Fibroblast of lung (primary cell): ENCODE measurements around the gene VTI1A. TPM values are rescaled to one million over a fixed set of nuclear protein-coding genes. Genes with fewer than 3 reads are reported as not detected.
"Not testable (repeated sequence)": the region's sequence is repeated elsewhere in the genome, so short reads cannot be mapped to it uniquely, and the experiment has no call there.

Source experiments
- DNase-seq, 2 donors: peaks; one replicate each; pipeline versions ENCODE4 v3.0.0 to v3.0.0-alpha.2; 2010; ENCODE audit warnings: low read depth in 2 of 2
- H2AFZ ChIP-seq: 2 replicates; pipeline ENCODE4 v1.5.1; 2012; ENCODE audit warnings: low read length, control low read depth, inconsistent platforms
- H3K27ac ChIP-seq: 2 replicates; pipeline ENCODE4 v1.5.1; 2011; ENCODE audit warnings: low read length, control low read depth; ENCODE audit not compliant: insufficient read depth
- H3K27me3 ChIP-seq: 2 replicates; pipeline ENCODE4 v1.5.1; 2011; ENCODE audit warnings: mild to moderate bottlenecking, low read length; ENCODE audit not compliant: control insufficient read depth, insufficient read depth
- H3K36me3 ChIP-seq: 2 replicates; pipeline ENCODE4 v1.5.1; 2011; ENCODE audit warnings: low read length; ENCODE audit not compliant: control insufficient read depth, insufficient read depth
- H3K4me1 ChIP-seq: 2 replicates; pipeline ENCODE4 v1.5.1; 2011; ENCODE audit warnings: low read length; ENCODE audit not compliant: control insufficient read depth, insufficient read depth; ENCODE audit errors: extremely low read depth
- H3K4me2 ChIP-seq: 2 replicates; pipeline ENCODE4 v1.5.1; 2011; ENCODE audit warnings: low read length, control low read depth; ENCODE audit not compliant: insufficient read depth; ENCODE audit errors: extremely low read depth
- H3K4me3 ChIP-seq, 4 experiments: fragments of 200-600 bp in 1 of 4; sonication (generic) in 1 of 4; replicated peaks in 1 of 4; 2 replicates each; pipeline ENCODE4 v1.5.1; 2011 to 2016; ENCODE audit warnings: low read length in 4 of 4, low read depth in 3 of 4, mild to moderate bottlenecking in 3 of 4, control low read depth in 2 of 4, inconsistent platforms in 1 of 4, mixed read lengths in 1 of 4; ENCODE audit not compliant: insufficient read depth in 1 of 4; ENCODE audit errors: control extremely low read depth in 1 of 4
- H3K79me2 ChIP-seq: 2 replicates; pipeline ENCODE4 v1.5.1; 2012; ENCODE audit warnings: mild to moderate bottlenecking, low read length, inconsistent platforms; ENCODE audit not compliant: control insufficient read depth, insufficient read depth
- H3K9ac ChIP-seq: 2 replicates; pipeline ENCODE4 v1.5.1; 2011; ENCODE audit warnings: mild to moderate bottlenecking, low read length, control low read depth; ENCODE audit not compliant: insufficient read depth
- H3K9me3 ChIP-seq: 2 replicates; pipeline ENCODE4 v1.5.1; 2012; ENCODE audit warnings: low read depth, low read length; ENCODE audit not compliant: control insufficient read depth, insufficient read depth
- H4K20me1 ChIP-seq: 2 replicates; pipeline ENCODE4 v1.5.1; 2011; ENCODE audit warnings: low read length; ENCODE audit not compliant: control insufficient read depth, insufficient read depth; ENCODE audit errors: extremely low read depth
- EZH2 ChIP-seq: IDR thresholded peaks from 2 replicates; pipeline ENCODE4 v1.5.1; 2012; ENCODE audit warnings: low read length, control low read depth, mild to moderate bottlenecking; ENCODE audit errors: missing control alignments
- polyA plus RNA-seq, 2 donors: library from polyadenylated mRNA; depleted of rRNA in 1 of 2; stranded (reverse) in 1 of 2; unstranded in 1 of 2; fragments of >200 nt; gene quantifications; 2 replicates each; pipeline ENCODE4 v1.2.1, GENCODE V29; 2011 to 2012; ENCODE audit warnings: missing spikeins in 1 of 2
- total RNA-seq: library from RNA; depleted of rRNA; stranded (reverse); fragments of >200 nt; gene quantifications from 2 replicates; pipeline ENCODE4 v1.2.1, GENCODE V29; 2014
- TF ChIP-seq, protein P1 (sequence below), 2 donors: IDR thresholded peaks in 1 of 2; conservative IDR thresholded peaks in 1 of 2; 1 replicate in 1 of 2; 2 replicates in 1 of 2; pipeline ENCODE4 v1.5.1; 2011 to 2012; ENCODE audit warnings: low read length in 2 of 2, control low read depth in 1 of 2, inconsistent platforms in 1 of 2, low read depth in 1 of 2, mild to moderate bottlenecking in 1 of 2

Gene VTI1A
- total and polyA plus RNA-seq, 2 donors (not counting 1 experiment from before 2014, with no cell fraction given) = 19.1 to 30.9 TPM

DNA sequence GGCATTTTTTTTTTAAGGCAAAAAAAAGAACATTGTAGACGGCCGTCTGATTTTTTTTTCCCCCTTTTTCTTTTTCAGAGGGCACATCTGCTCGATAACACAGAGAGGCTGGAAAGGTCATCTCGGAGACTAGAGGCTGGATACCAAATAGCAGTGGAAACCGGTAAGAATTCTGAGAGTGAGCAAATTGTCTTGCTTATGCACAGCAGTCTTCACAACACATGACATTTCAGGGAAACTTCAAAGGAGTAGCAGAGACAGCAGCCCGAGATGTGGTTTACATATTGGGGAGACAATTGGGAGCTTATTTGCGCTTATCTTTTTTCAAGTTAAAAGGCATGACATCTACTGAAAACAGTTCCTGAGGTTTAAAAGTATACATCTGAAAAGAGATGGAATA is 91.2 kb downstream of the VTI1A start:
- Histone ChIP-seq H3K79me2 (no peaks in the 10 kb centered on the region), H3K4me2 (no peak overlapping the region), H3K27me3 (no peaks in the 10 kb centered on the region), H3K9me3 (no peaks in the 10 kb centered on the region), H3K36me3 (no peaks in the 10 kb centered on the region), H4K20me1 (no peaks in the 10 kb centered on the region), H3K4me3 (no peak overlapping the region), H3K27ac (no peak overlapping the region), H2AFZ (no peak overlapping the region), H3K4me1 (no peaks in the 10 kb centered on the region), H3K9ac (no peak overlapping the region)
- DNase-seq = no peak
- TF ChIP-seq EZH2 = no peak
- TF ChIP-seq, protein P1, sequence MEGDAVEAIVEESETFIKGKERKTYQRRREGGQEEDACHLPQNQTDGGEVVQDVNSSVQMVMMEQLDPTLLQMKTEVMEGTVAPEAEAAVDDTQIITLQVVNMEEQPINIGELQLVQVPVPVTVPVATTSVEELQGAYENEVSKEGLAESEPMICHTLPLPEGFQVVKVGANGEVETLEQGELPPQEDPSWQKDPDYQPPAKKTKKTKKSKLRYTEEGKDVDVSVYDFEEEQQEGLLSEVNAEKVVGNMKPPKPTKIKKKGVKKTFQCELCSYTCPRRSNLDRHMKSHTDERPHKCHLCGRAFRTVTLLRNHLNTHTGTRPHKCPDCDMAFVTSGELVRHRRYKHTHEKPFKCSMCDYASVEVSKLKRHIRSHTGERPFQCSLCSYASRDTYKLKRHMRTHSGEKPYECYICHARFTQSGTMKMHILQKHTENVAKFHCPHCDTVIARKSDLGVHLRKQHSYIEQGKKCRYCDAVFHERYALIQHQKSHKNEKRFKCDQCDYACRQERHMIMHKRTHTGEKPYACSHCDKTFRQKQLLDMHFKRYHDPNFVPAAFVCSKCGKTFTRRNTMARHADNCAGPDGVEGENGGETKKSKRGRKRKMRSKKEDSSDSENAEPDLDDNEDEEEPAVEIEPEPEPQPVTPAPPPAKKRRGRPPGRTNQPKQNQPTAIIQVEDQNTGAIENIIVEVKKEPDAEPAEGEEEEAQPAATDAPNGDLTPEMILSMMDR (conservative IDR thresholded peaks at IDR 0.05 in 1 of 2, IDR thresholded peaks at IDR 0.05 in 1 of 2; ENCODE audit: low read depth in 1 of 2, low read length in 2 of 2) = no peak

DNA sequence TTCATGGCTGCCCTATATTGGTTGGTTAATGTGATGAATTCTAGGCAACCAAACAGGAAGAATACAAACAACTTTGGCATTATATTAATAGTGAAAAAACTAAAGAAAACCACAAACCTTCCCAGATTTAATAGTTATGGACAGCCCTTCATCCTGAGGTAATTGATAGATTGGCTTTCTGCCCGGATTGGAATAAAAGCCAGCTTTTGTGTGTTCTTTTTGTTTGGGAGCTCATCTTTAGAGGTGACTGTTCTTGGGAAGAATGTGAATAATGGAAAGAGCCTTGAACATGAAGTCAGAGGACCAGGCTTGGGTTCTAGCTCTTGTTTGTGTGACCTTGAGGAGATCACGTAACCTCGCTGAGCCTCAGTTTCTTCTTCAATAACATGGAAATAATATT is 92.3 kb downstream of the VTI1A start:
- DNase-seq = no peak
- no peaks in the 10 kb centered on the region for H3K27me3 ChIP-seq
- H3K9ac ChIP-seq = no peak overlapping the region
- no peaks in the 10 kb centered on the region for H3K79me2 ChIP-seq
- H3K27ac ChIP-seq = no peak overlapping the region
- H3K4me3 ChIP-seq = no peak overlapping the region
- H2AFZ ChIP-seq = no peak overlapping the region
- no peaks in the 10 kb centered on the region for H3K9me3 ChIP-seq
- H4K20me1 ChIP-seq = no peaks in the 10 kb centered on the region
- no peaks in the 10 kb centered on the region for H3K4me1 ChIP-seq
- TF ChIP-seq, protein P1 (conservative IDR thresholded peaks at IDR 0.05 in 1 of 2, IDR thresholded peaks at IDR 0.05 in 1 of 2; ENCODE audit: low read depth in 1 of 2, low read length in 2 of 2) = no peak
- TF ChIP-seq EZH2 = no peak
- no peak overlapping the region for H3K4me2 ChIP-seq
- H3K36me3 ChIP-seq = no peaks in the 10 kb centered on the region

DNA sequence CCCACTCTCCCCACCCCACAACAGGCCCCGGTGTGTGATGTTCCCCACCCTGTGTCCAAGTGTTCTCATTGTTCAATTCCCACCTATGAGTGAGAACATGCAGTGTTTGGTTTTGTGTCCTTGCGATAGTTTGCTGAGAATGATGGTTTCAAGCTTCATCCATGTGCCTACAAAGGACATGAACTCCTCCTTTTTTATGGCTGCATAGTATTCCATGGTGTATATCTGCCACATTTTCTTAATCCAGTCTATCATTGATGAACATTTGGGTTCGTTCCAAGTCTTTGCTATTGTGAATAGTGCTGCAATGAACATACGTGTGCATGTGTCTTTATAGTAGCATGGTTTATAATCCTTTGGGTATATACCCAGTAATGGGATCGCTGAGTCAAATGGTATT is 95.8 kb downstream of the VTI1A start:
- H4K20me1 ChIP-seq, H2AFZ ChIP-seq, H3K27ac ChIP-seq, H3K4me3 ChIP-seq, H3K4me2 ChIP-seq, DNase-seq, H3K79me2 ChIP-seq, H3K4me1 ChIP-seq, H3K36me3 ChIP-seq, H3K27me3 ChIP-seq, H3K9ac ChIP-seq, H3K9me3 ChIP-seq: not testable (repeated sequence)
